ENCODE results near the gene RALB. TPM values are rescaled to one million over a fixed set of nuclear protein-coding genes. Genes with fewer than 3 reads are reported as not detected.

Gene RALB
- total RNA-seq, 1 experiment from 2014 or later, result 24.6 TPM

- no peaks in the 10 kb centered on the region for H3K79me1 ChIP-seq (ENCODE audit: insufficient read depth, low read depth, low read length, poor library complexity, severe bottlenecking)
- H4K20me1 ChIP-seq (ENCODE audit: control insufficient read depth, insufficient read depth, insufficient read length), result no peaks in the 10 kb centered on the region
- no peaks in the 10 kb centered on the region for H3K9me3 ChIP-seq (ENCODE audit: control insufficient read depth, low read depth, low read length)
- H3K9ac ChIP-seq (ENCODE audit: extremely low read depth, insufficient read length, low read length), result no peak overlapping the region
- peaks cover 0 to 9% (median 8%) of the 10 kb centered on the region in 3 experiments; a peak in 4 of 7 replicates for H3K36me3 Mint-ChIP-seq (ENCODE audit: insufficient read depth in 1 of 3, low read depth in 3 of 3)
- H3K4me3 Mint-ChIP-seq, result no peak overlapping the region
- no peak overlapping the region for H4K8ac ChIP-seq (replicated peaks; ENCODE audit: insufficient read length, low read depth, low read length)
- no peak overlapping the region for H3K23ac ChIP-seq (ENCODE audit: insufficient read length, low read depth, low read length)
- H3K27ac Mint-ChIP-seq, result no peak overlapping the region
- H2BK120ac ChIP-seq (ENCODE audit: low read depth, low read length, poor library complexity, severe bottlenecking), result no peak overlapping the region
- no peak overlapping the region for H3T11ph ChIP-seq (ENCODE audit: low read length)
- no peaks in the 10 kb centered on the region for H3K27me3 ChIP-seq (ENCODE audit: insufficient read depth, low read length)
- no peak overlapping the region for H2BK20ac ChIP-seq (ENCODE audit: low read depth, low read length, poor library complexity, severe bottlenecking)
- H3K4me1 ChIP-seq (ENCODE audit: insufficient read depth, low read length), result 0 out of 2 replicates have a peak, but pooled peaks cover 3% of the 10 kb centered on the region
- no peak overlapping the region for H2BK15ac ChIP-seq (ENCODE audit: low read depth, low read length)
- H2AK5ac ChIP-seq (ENCODE audit: insufficient read length, low read length), result no peak overlapping the region
- H3K4ac ChIP-seq (ENCODE audit: low read depth, low read length), result no peak overlapping the region
- no peak overlapping the region for H4K5ac ChIP-seq (ENCODE audit: insufficient read length, low read depth, low read length)
- H3K14ac ChIP-seq (ENCODE audit: insufficient read depth, low read length), result no peak overlapping the region
- H3K18ac ChIP-seq (ENCODE audit: insufficient read length, low read depth, low read length), result no peak overlapping the region
- H3K27me3 Mint-ChIP-seq (ENCODE audit: low read depth), result peaks cover 5% of the 10 kb centered on the region
- H3K4me2 ChIP-seq (ENCODE audit: insufficient read depth, insufficient read length, low read length), result no peak overlapping the region
- no peak overlapping the region for H3K56ac ChIP-seq (ENCODE audit: insufficient read length, low read depth, low read length)
- no peak overlapping the region for H2BK12ac ChIP-seq (ENCODE audit: insufficient read length, low read depth, low read length)
- H2AFZ ChIP-seq (ENCODE audit: low read length), result no peak overlapping the region
- no peak overlapping the region for H4K91ac ChIP-seq (ENCODE audit: insufficient read length, low read depth, low read length)
- no peak overlapping the region for H3K27ac ChIP-seq (ENCODE audit: insufficient read length, low read depth, low read length)
- DNase-seq, result no peak
- H2BK5ac ChIP-seq (ENCODE audit: insufficient read length, low read length), result no peak overlapping the region
- TF ChIP-seq CTCF (conservative IDR thresholded peaks at IDR 0.05), result no peak
- H3K23me2 ChIP-seq (ENCODE audit: insufficient read length, low read depth, low read length, poor library complexity, severe bottlenecking), result no peaks in the 10 kb centered on the region
- peaks cover 20 to 21% of the 10 kb centered on the region in 2 experiments for H3K4me1 Mint-ChIP-seq
- no peaks in the 10 kb centered on the region for H3K9me3 Mint-ChIP-seq
- no peaks in the 10 kb centered on the region for H3K79me2 ChIP-seq (ENCODE audit: insufficient read depth, low read length)
- WGBS (ENCODE audit: extremely low coverage, insufficient read length, low lambda C conversion rate), result no CpG with 5 or more reads among the region's 7 CpGs
Observed at GRCh38 chr2:120298173-120298835, 45.7 kb downstream of the RALB start.

All from H9 (cell line).